Fibroblast of lung (primary cell): Measurements from ENCODE around the gene CCDC38. TPM values are rescaled to one million over a fixed set of nuclear protein-coding genes. Genes with fewer than 3 reads are reported as not detected.

Source experiments
- DNase-seq, 2 donors: peaks; one replicate each; pipeline versions ENCODE4 v3.0.0 to v3.0.0-alpha.2; 2010; ENCODE audit warnings: low read depth in 2 of 2
- H2AFZ ChIP-seq: 2 replicates; pipeline ENCODE4 v1.5.1; 2012; ENCODE audit warnings: low read length, control low read depth, inconsistent platforms
- H3K27ac ChIP-seq: 2 replicates; pipeline ENCODE4 v1.5.1; 2011; ENCODE audit warnings: low read length, control low read depth; ENCODE audit not compliant: insufficient read depth
- H3K27me3 ChIP-seq: 2 replicates; pipeline ENCODE4 v1.5.1; 2011; ENCODE audit warnings: mild to moderate bottlenecking, low read length; ENCODE audit not compliant: control insufficient read depth, insufficient read depth
- H3K36me3 ChIP-seq: 2 replicates; pipeline ENCODE4 v1.5.1; 2011; ENCODE audit warnings: low read length; ENCODE audit not compliant: control insufficient read depth, insufficient read depth
- H3K4me1 ChIP-seq: 2 replicates; pipeline ENCODE4 v1.5.1; 2011; ENCODE audit warnings: low read length; ENCODE audit not compliant: control insufficient read depth, insufficient read depth; ENCODE audit errors: extremely low read depth
- H3K4me2 ChIP-seq: 2 replicates; pipeline ENCODE4 v1.5.1; 2011; ENCODE audit warnings: low read length, control low read depth; ENCODE audit not compliant: insufficient read depth; ENCODE audit errors: extremely low read depth
- H3K4me3 ChIP-seq, 4 experiments: fragments of 200-600 bp in 1 of 4; sonication (generic) in 1 of 4; replicated peaks in 1 of 4; 2 replicates each; pipeline ENCODE4 v1.5.1; 2011 to 2016; ENCODE audit warnings: low read length in 4 of 4, low read depth in 3 of 4, mild to moderate bottlenecking in 3 of 4, control low read depth in 2 of 4, inconsistent platforms in 1 of 4, mixed read lengths in 1 of 4; ENCODE audit not compliant: insufficient read depth in 1 of 4; ENCODE audit errors: control extremely low read depth in 1 of 4
- H3K79me2 ChIP-seq: 2 replicates; pipeline ENCODE4 v1.5.1; 2012; ENCODE audit warnings: mild to moderate bottlenecking, low read length, inconsistent platforms; ENCODE audit not compliant: control insufficient read depth, insufficient read depth
- H3K9ac ChIP-seq: 2 replicates; pipeline ENCODE4 v1.5.1; 2011; ENCODE audit warnings: mild to moderate bottlenecking, low read length, control low read depth; ENCODE audit not compliant: insufficient read depth
- H3K9me3 ChIP-seq: 2 replicates; pipeline ENCODE4 v1.5.1; 2012; ENCODE audit warnings: low read depth, low read length; ENCODE audit not compliant: control insufficient read depth, insufficient read depth
- H4K20me1 ChIP-seq: 2 replicates; pipeline ENCODE4 v1.5.1; 2011; ENCODE audit warnings: low read length; ENCODE audit not compliant: control insufficient read depth, insufficient read depth; ENCODE audit errors: extremely low read depth
- CTCF ChIP-seq, 2 donors: IDR thresholded peaks in 1 of 2; conservative IDR thresholded peaks in 1 of 2; 1 replicate in 1 of 2; 2 replicates in 1 of 2; pipeline ENCODE4 v1.5.1; 2011 to 2012; ENCODE audit warnings: low read length in 2 of 2, control low read depth in 1 of 2, inconsistent platforms in 1 of 2, low read depth in 1 of 2, mild to moderate bottlenecking in 1 of 2
- EZH2 ChIP-seq: IDR thresholded peaks from 2 replicates; pipeline ENCODE4 v1.5.1; 2012; ENCODE audit warnings: low read length, control low read depth, mild to moderate bottlenecking; ENCODE audit errors: missing control alignments
- polyA plus RNA-seq, 2 donors: library from polyadenylated mRNA; depleted of rRNA in 1 of 2; stranded (reverse) in 1 of 2; unstranded in 1 of 2; fragments of >200 nt; gene quantifications; 2 replicates each; pipeline ENCODE4 v1.2.1, GENCODE V29; 2011 to 2012; ENCODE audit warnings: missing spikeins in 1 of 2
- total RNA-seq: library from RNA; depleted of rRNA; stranded (reverse); fragments of >200 nt; gene quantifications from 2 replicates; pipeline ENCODE4 v1.2.1, GENCODE V29; 2014

CCDC38 gene
- total and polyA plus RNA-seq, 2 donors (not counting 1 experiment from before 2014, with no cell fraction given) = 0.05 TPM; not detected in 1

GRCh38 chr12:95870897-95871296 lies 71.5 kb downstream of the CCDC38 start:
- no peaks in the 10 kb centered on the region for H3K9me3 ChIP-seq
- no peak for TF ChIP-seq EZH2
- no peak for TF ChIP-seq CTCF (conservative IDR thresholded peaks at IDR 0.05 in 1 of 2, IDR thresholded peaks at IDR 0.05 in 1 of 2; ENCODE audit: low read depth in 1 of 2, low read length in 2 of 2)
- H3K79me2 ChIP-seq = no peaks in the 10 kb centered on the region
- no peaks in the 10 kb centered on the region for H3K4me1 ChIP-seq
- no peaks in the 10 kb centered on the region for H3K36me3 ChIP-seq
- no peak overlapping the region for H3K9ac ChIP-seq
- no peak for DNase-seq
- H2AFZ ChIP-seq = no peak overlapping the region
- H3K27me3 ChIP-seq = no peaks in the 10 kb centered on the region
- H3K4me3 ChIP-seq = no peak overlapping the region
- no peaks in the 10 kb centered on the region for H4K20me1 ChIP-seq
- H3K4me2 ChIP-seq = no peak overlapping the region
- H3K27ac ChIP-seq = no peak overlapping the region

- Histone ChIP-seq H3K4me2 (no peak overlapping the region), H3K79me2 (peaks cover 45% of the 10 kb centered on the region), H3K27ac (no peak overlapping the region), H2AFZ (no peak overlapping the region), H3K27me3 (no peaks in the 10 kb centered on the region), H3K4me3 (no peak overlapping the region), H3K36me3 (no peaks in the 10 kb centered on the region), H4K20me1 (no peaks in the 10 kb centered on the region), H3K9ac (no peak overlapping the region), H3K4me1 (peaks cover 6% of the 10 kb centered on the region), H3K9me3 (no peaks in the 10 kb centered on the region)
- no peak for TF ChIP-seq EZH2
- DNase-seq = no peak
Measured at GRCh38 chr12:95863337-95863736, 79.1 kb downstream of the CCDC38 start.

- no peaks in the 10 kb centered on the region for H4K20me1 ChIP-seq
- peaks cover 6% of the 10 kb centered on the region for H3K4me1 ChIP-seq
- H3K9me3 ChIP-seq = no peaks in the 10 kb centered on the region
- H3K9ac ChIP-seq = no peak overlapping the region
- H3K4me2 ChIP-seq = no peak overlapping the region
- no peak for DNase-seq
- no peaks in the 10 kb centered on the region for H3K27me3 ChIP-seq
- H3K36me3 ChIP-seq = no peaks in the 10 kb centered on the region
- H2AFZ ChIP-seq = no peak overlapping the region
- H3K27ac ChIP-seq = no peak overlapping the region
- H3K79me2 ChIP-seq = peaks cover 45% of the 10 kb centered on the region
- TF ChIP-seq CTCF (conservative IDR thresholded peaks at IDR 0.05 in 1 of 2, IDR thresholded peaks at IDR 0.05 in 1 of 2; ENCODE audit: low read depth in 1 of 2, low read length in 2 of 2) (no peak), EZH2 (no peak)
- H3K4me3 ChIP-seq = no peak overlapping the region
Measured at GRCh38 chr12:95862038-95862437, 80.4 kb downstream of the CCDC38 start.
